Duodenal mucosa (tissue), 2 donors: ENCODE results near the gene FGFRL1.

ENCODE experiments used
- H3K27ac ChIP-seq: one replicate; pipeline ENCODE4 v1.7.0; 2013; ENCODE audit warnings: low read depth, low read length
- H3K27me3 ChIP-seq, 2 donors: one replicate each; pipeline ENCODE4 v1.7.0; 2013; ENCODE audit warnings: low read length in 2 of 2, control low read depth in 1 of 2; ENCODE audit not compliant: insufficient read depth in 2 of 2, control insufficient read depth in 1 of 2
- H3K36me3 ChIP-seq, 2 donors: one replicate each; pipeline ENCODE4 v1.7.0; 2013; ENCODE audit warnings: low read length in 2 of 2, control low read depth in 1 of 2; ENCODE audit not compliant: insufficient read depth in 2 of 2, control insufficient read depth in 1 of 2
- H3K4me1 ChIP-seq, 2 donors: one replicate each; pipeline ENCODE4 v1.7.0; 2013; ENCODE audit warnings: low read length in 2 of 2, control low read depth in 1 of 2; ENCODE audit not compliant: insufficient read depth in 2 of 2, control insufficient read depth in 1 of 2
- H3K4me3 ChIP-seq, 2 donors: one replicate each; pipeline ENCODE4 v1.7.0; 2013; ENCODE audit warnings: low read length in 2 of 2, low read depth in 1 of 2
- H3K9ac ChIP-seq, 2 donors: one replicate each; pipeline ENCODE4 v1.7.0; 2013; ENCODE audit warnings: low read length in 2 of 2, low read depth in 1 of 2
- H3K9me3 ChIP-seq, 2 donors: one replicate each; pipeline ENCODE4 v1.7.0; 2013; ENCODE audit warnings: low read length in 2 of 2, control low read depth in 1 of 2; ENCODE audit not compliant: control insufficient read depth in 1 of 2

The FGFRL1 gene

GRCh38 chr4:988726-989721 is 22.4 kb upstream of the FGFRL1 start:
- no peak overlapping the region for H3K27ac ChIP-seq
- peaks cover 5 to 22% of the 10 kb centered on the region in 2 donors for H3K36me3 ChIP-seq
- no peak overlapping the region for H3K9ac ChIP-seq
- H3K9me3 ChIP-seq, result no peaks in the 10 kb centered on the region
- no peaks in the 10 kb centered on the region for H3K27me3 ChIP-seq
- no peak overlapping the region for H3K4me3 ChIP-seq
- peaks cover 43 to 48% of the 10 kb centered on the region in 2 donors for H3K4me1 ChIP-seq

DNA sequence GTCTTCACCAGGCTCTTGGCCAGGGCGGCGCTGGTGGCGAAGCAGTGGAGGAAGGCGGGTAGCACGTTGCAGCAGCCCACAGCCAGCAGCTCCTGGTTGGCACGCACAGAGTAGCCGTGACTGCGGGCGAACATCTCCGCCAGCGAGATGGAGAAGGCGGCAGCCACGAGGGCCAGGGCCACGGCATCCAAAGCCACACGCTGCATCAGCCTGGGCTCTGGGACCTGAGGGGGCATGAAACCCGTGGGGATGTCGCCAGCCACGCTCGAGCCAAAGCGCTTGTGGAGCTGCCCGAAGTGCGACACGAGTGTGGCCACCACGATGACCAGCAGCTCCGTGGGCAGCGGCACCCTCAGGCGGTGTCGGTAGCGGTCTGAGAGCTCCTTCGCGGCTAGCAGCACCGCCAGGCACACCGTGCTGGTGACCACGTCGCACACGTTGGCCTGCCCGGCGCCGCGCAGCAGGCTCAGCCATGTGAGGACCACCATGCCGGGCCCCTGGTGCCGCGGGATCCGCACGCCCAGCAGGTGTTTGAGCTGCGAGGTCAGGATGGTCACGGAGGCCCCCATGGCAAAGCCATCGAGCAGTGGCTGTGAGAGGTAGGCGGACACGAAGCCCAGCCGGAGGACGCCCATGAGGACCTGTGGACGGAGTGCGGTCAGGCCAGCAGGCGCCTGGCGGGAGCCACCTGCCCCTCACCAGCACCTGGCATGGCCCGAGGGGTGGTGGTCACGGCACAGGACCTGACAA is 21.5 kb upstream of the FGFRL1 start:
- H3K27me3 ChIP-seq, result no peaks in the 10 kb centered on the region
- peaks cover 36 to 43% of the 10 kb centered on the region in 2 donors for H3K4me1 ChIP-seq
- H3K4me3 ChIP-seq, result no peak overlapping the region
- no peak overlapping the region for H3K27ac ChIP-seq
- no peak overlapping the region for H3K9ac ChIP-seq
- peaks cover 5 to 22% of the 10 kb centered on the region in 2 donors for H3K36me3 ChIP-seq
- H3K9me3 ChIP-seq, result no peaks in the 10 kb centered on the region

GRCh38 chr4:990746-991367 is 20.6 kb upstream of the FGFRL1 start:
- no peak overlapping the region for H3K27ac ChIP-seq
- H3K4me1 ChIP-seq, result peaks cover 31 to 36% of the 10 kb centered on the region in 2 donors
- H3K9ac ChIP-seq, result no peak overlapping the region

DNA sequence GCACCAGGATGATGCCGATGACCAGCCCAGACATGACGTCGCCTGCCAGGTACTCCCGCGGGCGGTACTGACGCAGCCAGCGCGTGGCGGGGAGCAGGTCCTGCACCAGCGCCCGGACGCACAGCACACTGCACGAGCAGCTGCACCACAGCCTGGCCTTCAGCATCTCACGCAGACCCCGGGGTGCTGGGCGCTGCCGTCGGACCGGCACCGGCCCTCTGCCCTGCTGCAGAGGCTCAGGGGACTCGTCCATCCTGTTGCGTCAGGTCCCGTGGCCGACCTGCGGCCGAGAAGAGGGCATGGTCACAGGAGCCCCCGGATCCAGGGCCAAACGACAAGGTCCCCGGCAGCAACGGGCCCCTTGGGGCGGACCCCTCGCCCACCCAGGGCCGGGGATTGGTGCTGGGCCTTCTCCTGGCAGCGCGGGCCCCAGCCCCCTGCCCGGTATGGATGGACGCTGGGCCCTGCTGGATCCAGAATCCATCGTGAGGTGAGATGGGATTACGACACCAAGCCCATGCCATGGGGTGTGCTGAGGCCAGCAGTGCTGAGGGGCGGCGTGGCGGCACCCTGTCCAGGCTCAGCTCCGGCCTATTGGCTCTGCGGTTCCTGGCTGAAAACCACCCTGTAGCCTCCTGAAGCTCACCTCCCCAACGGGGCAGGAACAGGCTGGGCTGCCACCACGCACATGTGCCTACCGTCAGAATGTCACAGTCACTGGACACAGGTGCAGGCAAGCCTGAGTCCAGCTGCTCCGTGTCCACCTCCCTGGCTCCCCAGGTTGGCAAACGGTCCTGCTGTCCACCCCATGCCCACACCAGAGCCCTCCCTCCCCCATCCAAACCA is 19.8 kb upstream of the FGFRL1 start:
- H3K27ac ChIP-seq, result peak overlapping the region; percentile 93

More at GRCh38 chr4:990746-991367, 20.6 kb upstream of the FGFRL1 start:
- Histone ChIP-seq H3K27me3 (no peaks in the 10 kb centered on the region), H3K36me3 (peaks cover 5 to 22% of the 10 kb centered on the region in 2 donors), H3K4me3 (no peak overlapping the region), H3K9me3 (no peaks in the 10 kb centered on the region)

GRCh38 chr4:992297-993110 is 18.9 kb upstream of the FGFRL1 start:
- Histone ChIP-seq H3K27me3 (peaks cover 1 to 10% of the 10 kb centered on the region in 2 donors), H3K9ac (peak overlapping the region; percentile 59 to 75), H3K4me3 (peak overlapping the region; percentile 50 to 59), H3K27ac (peak overlapping the region; percentile 95), H3K9me3 (no peaks in the 10 kb centered on the region), H3K36me3 (peaks cover 5 to 22% of the 10 kb centered on the region in 2 donors), H3K4me1 (peaks cover 22 to 28% of the 10 kb centered on the region in 2 donors)

More for the DNA sequence above, 19.8 kb upstream of the FGFRL1 start:
- peaks cover 23 to 30% of the 10 kb centered on the region in 2 donors for H3K4me1 ChIP-seq
- no peaks in the 10 kb centered on the region for H3K9me3 ChIP-seq
- H3K36me3 ChIP-seq, result peaks cover 5 to 22% of the 10 kb centered on the region in 2 donors
- peak overlapping the region; percentile 57 to 75 for H3K9ac ChIP-seq
- H3K4me3 ChIP-seq, result peak overlapping the region; percentile 42 to 50
- H3K27me3 ChIP-seq, result peaks cover 0 to 7% of the 10 kb centered on the region in 2 donors

DNA sequence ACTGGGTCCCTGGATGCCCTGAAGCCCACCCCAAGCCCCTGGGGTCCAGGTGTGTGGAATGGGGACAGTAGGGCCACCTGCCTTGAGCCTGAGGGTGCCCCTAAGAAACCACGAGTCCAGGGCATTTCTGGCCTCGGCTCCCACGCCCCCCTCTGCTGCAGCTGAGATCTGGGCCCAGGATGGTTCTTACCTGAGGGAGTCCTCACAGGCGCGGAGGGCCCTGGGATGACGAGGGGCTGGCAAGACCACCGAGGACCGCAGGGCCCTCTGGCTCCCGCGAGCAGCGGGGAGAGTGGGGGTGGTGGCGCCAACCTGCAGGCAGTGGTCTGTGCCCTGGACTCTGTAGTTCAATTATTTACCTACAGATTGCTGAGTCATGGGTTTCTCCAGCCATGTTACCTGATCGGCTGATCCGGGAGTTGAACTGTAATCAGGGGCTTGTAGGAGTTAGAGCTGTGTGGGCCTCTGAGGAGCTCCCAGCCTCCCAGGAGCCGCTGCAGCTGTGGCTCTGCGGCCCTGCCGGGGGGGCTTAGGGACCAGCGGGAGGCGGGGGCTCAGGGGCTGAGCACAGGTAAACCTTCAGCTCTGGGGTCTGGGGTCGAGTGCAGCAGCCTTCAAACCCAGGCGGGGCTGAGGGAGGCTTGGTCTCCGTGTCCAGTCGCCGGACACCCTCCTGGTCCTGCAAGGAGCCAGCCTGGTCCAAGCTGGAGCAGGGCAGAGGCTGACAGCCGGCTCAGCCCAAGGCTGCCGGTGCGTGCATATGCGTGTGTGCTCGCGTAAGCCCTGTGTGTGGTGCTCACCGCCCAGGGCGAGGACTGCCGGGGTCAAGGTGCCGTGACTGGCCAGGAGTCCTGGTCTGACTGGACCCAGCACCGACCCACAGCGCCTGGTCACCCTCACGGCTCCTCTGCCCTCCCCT is 18.1 kb upstream of the FGFRL1 start, which contains the start of gene SLC26A1:
Gene SLC26A1 (minus strand): TSS at position 294 of the 919 bp plus-strand sequence. CDS start 1,701 bp downstream, outside the sequence.
- no peaks in the 10 kb centered on the region for H3K9me3 ChIP-seq
- peaks cover 19 to 28% of the 10 kb centered on the region in 2 donors for H3K4me1 ChIP-seq
- H3K27ac ChIP-seq, result peak within 1 kb of the TSS; percentile 95
- H3K4me3 ChIP-seq, result peak within 1 kb of the TSS; percentile 50 to 59
- peaks cover 10 to 19% of the 10 kb centered on the region in 2 donors for H3K27me3 ChIP-seq
- H3K36me3 ChIP-seq, result peaks cover 5 to 22% of the 10 kb centered on the region in 2 donors
- H3K9ac ChIP-seq, result peak within 1 kb of the TSS; percentile 59 to 75

GRCh38 chr4:995311-996026 is 16.0 kb upstream of the FGFRL1 start:
- Histone ChIP-seq H3K9me3 (no peaks in the 10 kb centered on the region), H3K27ac (no peak overlapping the region), H3K9ac (no peak overlapping the region), H3K36me3 (peaks cover 4 to 12% of the 10 kb centered on the region in 2 donors), H3K27me3 (peaks cover 24 to 34% of the 10 kb centered on the region in 2 donors), H3K4me3 (no peak overlapping the region), H3K4me1 (peaks cover 19 to 29% of the 10 kb centered on the region in 2 donors)
